ENCODE measurements around the gene NDUFS4.

NDUFS4 gene

DNA sequence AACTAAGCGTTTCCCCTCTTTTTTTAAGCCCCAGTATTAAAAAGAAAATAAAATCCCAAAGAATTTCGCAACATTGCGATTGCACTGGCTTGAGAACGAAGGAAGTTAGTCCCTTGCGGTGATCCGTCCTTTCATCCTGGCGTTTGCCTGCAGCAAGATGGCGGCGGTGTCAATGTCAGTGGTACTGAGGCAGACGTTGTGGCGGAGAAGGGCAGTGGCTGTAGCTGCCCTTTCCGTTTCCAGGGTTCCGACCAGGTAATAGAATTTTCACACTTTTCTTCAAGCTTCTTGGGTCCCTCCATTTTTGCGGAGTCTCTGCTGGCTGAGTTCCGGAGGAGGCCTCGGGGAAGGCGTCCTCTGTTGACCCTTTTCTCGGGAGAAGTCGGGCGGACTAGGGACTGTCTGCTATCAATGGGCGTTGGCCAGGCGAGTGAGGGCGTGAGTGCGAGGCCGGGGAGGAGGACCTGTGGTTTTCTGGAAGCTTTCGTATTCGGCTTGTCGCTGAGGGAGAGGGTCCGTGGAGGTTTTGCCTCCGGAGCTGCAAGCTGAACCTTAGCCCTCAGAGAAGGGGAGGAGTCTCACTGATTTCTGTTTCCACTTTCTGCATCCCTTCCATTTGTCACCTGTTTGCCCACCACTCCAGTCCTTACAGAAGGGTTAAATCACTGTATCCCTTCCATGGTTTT, at the start of gene NDUFS4:
TSS of gene NDUFS4 (plus strand) at position 134 of the 686 bp plus-strand sequence. CDS start at position 158, 24 bp downstream.
- Histone ChIP-seq H3K27me3 (ENCODE audit: insufficient read depth, low read depth) (no peaks in the 10 kb centered on the region), H3K4me3 (IDR thresholded peaks at IDR 0.05; ENCODE audit: insufficient read depth, low read depth, low read length) (peak within 1 kb of the TSS; percentile 78), H3K27ac (peak within 1 kb of the TSS; percentile 79), H3K4me1 (ENCODE audit: low read depth, poor library complexity, severe bottlenecking) (peaks cover 17% of the 10 kb centered on the region), H4K20me1 (ENCODE audit: insufficient read depth) (no peaks in the 10 kb centered on the region), H3K36me3 (ENCODE audit: insufficient read depth) (no peaks in the 10 kb centered on the region), H3K9ac (peak within 1 kb of the TSS; percentile 85), H2AFZ (ENCODE audit: low read depth) (peak within 1 kb of the TSS; percentile 96), H3K4me2 (peak within 1 kb of the TSS; percentile 55), H3K79me2 (ENCODE audit: insufficient read depth, low read depth) (peaks cover 49% of the 10 kb centered on the region)
- TF ChIP-seq, protein P1, sequence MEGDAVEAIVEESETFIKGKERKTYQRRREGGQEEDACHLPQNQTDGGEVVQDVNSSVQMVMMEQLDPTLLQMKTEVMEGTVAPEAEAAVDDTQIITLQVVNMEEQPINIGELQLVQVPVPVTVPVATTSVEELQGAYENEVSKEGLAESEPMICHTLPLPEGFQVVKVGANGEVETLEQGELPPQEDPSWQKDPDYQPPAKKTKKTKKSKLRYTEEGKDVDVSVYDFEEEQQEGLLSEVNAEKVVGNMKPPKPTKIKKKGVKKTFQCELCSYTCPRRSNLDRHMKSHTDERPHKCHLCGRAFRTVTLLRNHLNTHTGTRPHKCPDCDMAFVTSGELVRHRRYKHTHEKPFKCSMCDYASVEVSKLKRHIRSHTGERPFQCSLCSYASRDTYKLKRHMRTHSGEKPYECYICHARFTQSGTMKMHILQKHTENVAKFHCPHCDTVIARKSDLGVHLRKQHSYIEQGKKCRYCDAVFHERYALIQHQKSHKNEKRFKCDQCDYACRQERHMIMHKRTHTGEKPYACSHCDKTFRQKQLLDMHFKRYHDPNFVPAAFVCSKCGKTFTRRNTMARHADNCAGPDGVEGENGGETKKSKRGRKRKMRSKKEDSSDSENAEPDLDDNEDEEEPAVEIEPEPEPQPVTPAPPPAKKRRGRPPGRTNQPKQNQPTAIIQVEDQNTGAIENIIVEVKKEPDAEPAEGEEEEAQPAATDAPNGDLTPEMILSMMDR (conservative IDR thresholded peaks at IDR 0.05; ENCODE audit: low read depth, low read length): no peak

DNA sequence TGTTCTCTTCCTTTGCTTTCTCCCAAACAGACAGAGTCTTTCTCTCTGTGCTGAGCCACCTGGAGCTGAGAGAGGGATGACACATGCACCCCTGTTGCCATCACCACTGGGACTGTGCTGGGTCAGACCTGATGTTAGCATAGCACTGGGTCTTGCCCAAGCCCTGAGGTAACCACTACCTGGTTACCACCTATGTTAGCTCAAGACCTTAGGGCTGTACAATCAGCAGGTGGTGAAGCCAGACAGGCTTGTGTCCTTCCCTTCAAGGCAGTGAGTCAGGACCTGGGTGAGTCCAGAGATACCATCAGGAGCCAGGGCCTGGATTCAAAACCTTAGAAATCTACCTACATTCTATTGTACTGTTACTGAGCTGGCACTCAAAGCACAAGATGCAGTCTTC, 47.9 kb upstream of the NDUFS4 start:
- no peaks in the 10 kb centered on the region for H3K79me2 ChIP-seq (ENCODE audit: insufficient read depth, low read depth)
- TF ChIP-seq, protein P1 (conservative IDR thresholded peaks at IDR 0.05; ENCODE audit: low read depth, low read length): no peak
- H3K4me3 ChIP-seq (IDR thresholded peaks at IDR 0.05; ENCODE audit: insufficient read depth, low read depth, low read length): no peak overlapping the region
- no peaks in the 10 kb centered on the region for H3K36me3 ChIP-seq (ENCODE audit: insufficient read depth)
- no peaks in the 10 kb centered on the region for H4K20me1 ChIP-seq (ENCODE audit: insufficient read depth)
- no peaks in the 10 kb centered on the region for H3K27me3 ChIP-seq (ENCODE audit: insufficient read depth, low read depth)
- no peak overlapping the region for H3K27ac ChIP-seq
- H3K9ac ChIP-seq: no peak overlapping the region
- H3K4me1 ChIP-seq (ENCODE audit: low read depth, poor library complexity, severe bottlenecking): no peaks in the 10 kb centered on the region
- no peak overlapping the region for H2AFZ ChIP-seq (ENCODE audit: low read depth)
- H3K4me2 ChIP-seq: no peak overlapping the region

- H3K36me3 ChIP-seq (ENCODE audit: insufficient read depth): no peaks in the 10 kb centered on the region
- H3K79me2 ChIP-seq (ENCODE audit: insufficient read depth, low read depth): no peaks in the 10 kb centered on the region
- H3K9ac ChIP-seq: no peak overlapping the region
- H2AFZ ChIP-seq (ENCODE audit: low read depth): no peak overlapping the region
- H3K4me2 ChIP-seq: no peak overlapping the region
- H3K27ac ChIP-seq: no peak overlapping the region
- no peaks in the 10 kb centered on the region for H3K4me1 ChIP-seq (ENCODE audit: low read depth, poor library complexity, severe bottlenecking)
- TF ChIP-seq, protein P1 (conservative IDR thresholded peaks at IDR 0.05; ENCODE audit: low read depth, low read length): no peak
- no peaks in the 10 kb centered on the region for H3K27me3 ChIP-seq (ENCODE audit: insufficient read depth, low read depth)
- H3K4me3 ChIP-seq (IDR thresholded peaks at IDR 0.05; ENCODE audit: insufficient read depth, low read depth, low read length): no peak overlapping the region
- H4K20me1 ChIP-seq (ENCODE audit: insufficient read depth): no peaks in the 10 kb centered on the region
These were observed 44.5 kb upstream of the NDUFS4 start for GRCh38 chr5:53515988-53516387.

- H3K4me3 ChIP-seq (IDR thresholded peaks at IDR 0.05; ENCODE audit: insufficient read depth, low read depth, low read length): no peak overlapping the region
- H3K27me3 ChIP-seq (ENCODE audit: insufficient read depth, low read depth): no peaks in the 10 kb centered on the region
- TF ChIP-seq, protein P1 (conservative IDR thresholded peaks at IDR 0.05; ENCODE audit: low read depth, low read length): no peak
- no peaks in the 10 kb centered on the region for H4K20me1 ChIP-seq (ENCODE audit: insufficient read depth)
- H3K79me2 ChIP-seq (ENCODE audit: insufficient read depth, low read depth): no peaks in the 10 kb centered on the region
- H3K4me1 ChIP-seq (ENCODE audit: low read depth, poor library complexity, severe bottlenecking): no peaks in the 10 kb centered on the region
- no peak overlapping the region for H3K27ac ChIP-seq
- H3K36me3 ChIP-seq (ENCODE audit: insufficient read depth): no peaks in the 10 kb centered on the region
- H2AFZ ChIP-seq (ENCODE audit: low read depth): no peak overlapping the region
- H3K9ac ChIP-seq: no peak overlapping the region
- no peak overlapping the region for H3K4me2 ChIP-seq
These were observed 39.6 kb upstream of the NDUFS4 start for GRCh38 chr5:53520813-53521212.

Measured in KMS-11 (cell line).